ENCODE data around the gene KCTD10. TPM values are rescaled to one million over a fixed set of nuclear protein-coding genes. Genes with fewer than 3 reads are reported as not detected.
A peak's percentile ranks its signal among the peaks of the same experiment; 100 is the strongest.
"Not testable (repeated sequence)": the region's sequence is repeated elsewhere in the genome, so short reads cannot be mapped to it uniquely, and the experiment has no call there.

Gene KCTD10
- total RNA-seq, 2 donors from 2014 or later: 38.5 to 47.8 TPM

- Mint-ChIP-seq H3K27ac (no peak overlapping the region), H3K9me3 (no peaks in the 10 kb centered on the region), H3K27me3 (ENCODE audit: low read depth) (no peaks in the 10 kb centered on the region), H3K4me1 (ENCODE audit: low read depth) (peaks cover 10% of the 10 kb centered on the region), H3K4me3 (no peak overlapping the region), H3K36me3 (ENCODE audit: insufficient read depth in 2 of 2) (no peaks in the 10 kb centered on the region)
- ATAC-seq (replicated peaks in 1 of 2) (no peak), DNase-seq (no peak)
Observed at GRCh38 chr12:109432431-109432830, 44.7 kb downstream of the KCTD10 start.

GRCh38 chr12:109430244-109430643 lies 46.9 kb downstream of the KCTD10 start:
- H3K27ac Mint-ChIP-seq: no peak overlapping the region
- no peak overlapping the region for H3K4me3 Mint-ChIP-seq

GRCh38 chr12:109428804-109429203 lies 48.3 kb downstream of the KCTD10 start:
- H3K4me3 Mint-ChIP-seq; H3K4me1 Mint-ChIP-seq (ENCODE audit: low read depth); DNase-seq; H3K27me3 Mint-ChIP-seq (ENCODE audit: low read depth); H3K27ac Mint-ChIP-seq; H3K36me3 Mint-ChIP-seq (ENCODE audit: insufficient read depth in 2 of 2); H3K9me3 Mint-ChIP-seq; ATAC-seq (replicated peaks in 1 of 2): not testable (repeated sequence)

More at GRCh38 chr12:109430244-109430643, 46.9 kb downstream of the KCTD10 start:
- no peak for ATAC-seq (replicated peaks in 1 of 2)
- H3K9me3 Mint-ChIP-seq: no peaks in the 10 kb centered on the region
- no peaks in the 10 kb centered on the region for H3K36me3 Mint-ChIP-seq (ENCODE audit: insufficient read depth in 2 of 2)
- peaks cover 10% of the 10 kb centered on the region for H3K4me1 Mint-ChIP-seq (ENCODE audit: low read depth)
- DNase-seq: no peak
- no peaks in the 10 kb centered on the region for H3K27me3 Mint-ChIP-seq (ENCODE audit: low read depth)

- no peaks in the 10 kb centered on the region for H3K36me3 Mint-ChIP-seq (ENCODE audit: insufficient read depth in 2 of 2)
- H3K27me3 Mint-ChIP-seq (ENCODE audit: low read depth): no peaks in the 10 kb centered on the region
- peaks cover 8% of the 10 kb centered on the region for H3K4me1 Mint-ChIP-seq (ENCODE audit: low read depth)
- DNase-seq: peak; percentile 72 to 80
- no peak overlapping the region for H3K4me3 Mint-ChIP-seq
- ATAC-seq (replicated peaks in 1 of 2): peak; percentile 81 to 86
- H3K9me3 Mint-ChIP-seq: no peaks in the 10 kb centered on the region
- no peak overlapping the region for H3K27ac Mint-ChIP-seq
Observed at GRCh38 chr12:109428037-109428629, 49.0 kb downstream of the KCTD10 start.

GRCh38 chr12:109423392-109423791 lies 53.7 kb downstream of the KCTD10 start:
- no peaks in the 10 kb centered on the region for H3K9me3 Mint-ChIP-seq
- H3K4me3 Mint-ChIP-seq: no peak overlapping the region
- H3K27ac Mint-ChIP-seq: no peak overlapping the region
- DNase-seq (no peak), ATAC-seq (replicated peaks in 1 of 2) (no peak)
- peaks cover 14% of the 10 kb centered on the region for H3K27me3 Mint-ChIP-seq (ENCODE audit: low read depth)
- H3K36me3 Mint-ChIP-seq (ENCODE audit: insufficient read depth in 2 of 2): no peaks in the 10 kb centered on the region
- H3K4me1 Mint-ChIP-seq (ENCODE audit: low read depth): no peaks in the 10 kb centered on the region

GRCh38 chr12:109422251-109422650 lies 54.8 kb downstream of the KCTD10 start:
- Mint-ChIP-seq H3K9me3 (no peaks in the 10 kb centered on the region), H3K27me3 (ENCODE audit: low read depth) (peaks cover 14% of the 10 kb centered on the region), H3K4me3 (no peak overlapping the region), H3K27ac (no peak overlapping the region), H3K36me3 (ENCODE audit: insufficient read depth in 2 of 2) (no peaks in the 10 kb centered on the region), H3K4me1 (ENCODE audit: low read depth) (no peaks in the 10 kb centered on the region)
- ATAC-seq (replicated peaks in 1 of 2) (no peak), DNase-seq (no peak)

- Mint-ChIP-seq H3K27me3 (ENCODE audit: low read depth) (peaks cover 14% of the 10 kb centered on the region), H3K27ac (no peak overlapping the region), H3K9me3 (no peaks in the 10 kb centered on the region), H3K4me3 (no peak overlapping the region), H3K4me1 (ENCODE audit: low read depth) (no peaks in the 10 kb centered on the region), H3K36me3 (ENCODE audit: insufficient read depth in 2 of 2) (no peaks in the 10 kb centered on the region)
- no peak for DNase-seq
- no peak for ATAC-seq (replicated peaks in 1 of 2)
Observed at GRCh38 chr12:109421355-109422087, 55.6 kb downstream of the KCTD10 start.

GRCh38 chr12:109418848-109419480 lies 58.1 kb downstream of the KCTD10 start:
- Mint-ChIP-seq H3K27me3 (ENCODE audit: low read depth) (peaks cover 14% of the 10 kb centered on the region), H3K4me1 (ENCODE audit: low read depth) (no peaks in the 10 kb centered on the region), H3K36me3 (ENCODE audit: insufficient read depth in 2 of 2) (no peaks in the 10 kb centered on the region), H3K4me3 (no peak overlapping the region), H3K9me3 (no peaks in the 10 kb centered on the region), H3K27ac (no peak overlapping the region)
- DNase-seq: no peak
- no peak for ATAC-seq (replicated peaks in 1 of 2)

GRCh38 chr12:109406147-109406546 lies 71.0 kb downstream of the KCTD10 start:
- not testable (repeated sequence) for H3K9me3 Mint-ChIP-seq; DNase-seq; ATAC-seq (replicated peaks in 1 of 2); H3K4me1 Mint-ChIP-seq (ENCODE audit: low read depth); H3K4me3 Mint-ChIP-seq; H3K36me3 Mint-ChIP-seq (ENCODE audit: insufficient read depth in 2 of 2); H3K27ac Mint-ChIP-seq
- H3K27me3 Mint-ChIP-seq (ENCODE audit: low read depth): peaks cover 23% of the 10 kb centered on the region

GRCh38 chr12:109404841-109405240 lies 72.3 kb downstream of the KCTD10 start:
- not testable (repeated sequence) for H3K4me3 Mint-ChIP-seq

More at GRCh38 chr12:109404841-109405240, 72.3 kb downstream of the KCTD10 start:
- H3K36me3 Mint-ChIP-seq (ENCODE audit: insufficient read depth in 2 of 2); H3K4me1 Mint-ChIP-seq (ENCODE audit: low read depth); H3K9me3 Mint-ChIP-seq; ATAC-seq (replicated peaks in 1 of 2); H3K27ac Mint-ChIP-seq; DNase-seq: not testable (repeated sequence)
- peaks cover 23% of the 10 kb centered on the region for H3K27me3 Mint-ChIP-seq (ENCODE audit: low read depth)

Other genes starting within 250 kb of the KCTD10 start
- gene FOXN4, start 168.0 kb downstream of the KCTD10 start, total RNA-seq: not detected
- gene MYO1H, start 129.4 kb downstream of the KCTD10 start, total RNA-seq: not detected
- gene UBE3B, start 334 bp upstream of the KCTD10 start, total RNA-seq: 10 to 100 TPM; 37.4 to 37.6 TPM
- 10 to 100 TPM; 13.9 to 25.5 TPM for gene MMAB, start 96.2 kb upstream of the KCTD10 start, total RNA-seq
- 10 to 100 TPM; 11.5 to 16.0 TPM for gene MVK, start 96.5 kb upstream of the KCTD10 start, total RNA-seq
- gene FAM222A, start 236.5 kb upstream of the KCTD10 start, total RNA-seq: under 1 TPM; 0.53 to 0.55 TPM

Data from activated T-cell treated with anti-CD3 and anti-CD28 coated beads, Interleukin-2, amount 50 U/mL, for 72 hours (primary cell).